HG03045 (cell line): ENCODE data around the gene GON4L.
A peak's percentile ranks its signal among the peaks of the same experiment; 100 is the strongest.
"Not testable (repeated sequence)": the region's sequence is repeated elsewhere in the genome, so short reads cannot be mapped to it uniquely, and the experiment has no call there.

Source experiments
- ATAC-seq: cut with Tn5 transposase; IDR thresholded peaks from one replicate; pipeline ENCODE4 v1.9.1; 2021; ENCODE audit warnings: mild to moderate bottlenecking, moderate library complexity; ENCODE audit not compliant: unreplicated experiment

GON4L gene, protein sequence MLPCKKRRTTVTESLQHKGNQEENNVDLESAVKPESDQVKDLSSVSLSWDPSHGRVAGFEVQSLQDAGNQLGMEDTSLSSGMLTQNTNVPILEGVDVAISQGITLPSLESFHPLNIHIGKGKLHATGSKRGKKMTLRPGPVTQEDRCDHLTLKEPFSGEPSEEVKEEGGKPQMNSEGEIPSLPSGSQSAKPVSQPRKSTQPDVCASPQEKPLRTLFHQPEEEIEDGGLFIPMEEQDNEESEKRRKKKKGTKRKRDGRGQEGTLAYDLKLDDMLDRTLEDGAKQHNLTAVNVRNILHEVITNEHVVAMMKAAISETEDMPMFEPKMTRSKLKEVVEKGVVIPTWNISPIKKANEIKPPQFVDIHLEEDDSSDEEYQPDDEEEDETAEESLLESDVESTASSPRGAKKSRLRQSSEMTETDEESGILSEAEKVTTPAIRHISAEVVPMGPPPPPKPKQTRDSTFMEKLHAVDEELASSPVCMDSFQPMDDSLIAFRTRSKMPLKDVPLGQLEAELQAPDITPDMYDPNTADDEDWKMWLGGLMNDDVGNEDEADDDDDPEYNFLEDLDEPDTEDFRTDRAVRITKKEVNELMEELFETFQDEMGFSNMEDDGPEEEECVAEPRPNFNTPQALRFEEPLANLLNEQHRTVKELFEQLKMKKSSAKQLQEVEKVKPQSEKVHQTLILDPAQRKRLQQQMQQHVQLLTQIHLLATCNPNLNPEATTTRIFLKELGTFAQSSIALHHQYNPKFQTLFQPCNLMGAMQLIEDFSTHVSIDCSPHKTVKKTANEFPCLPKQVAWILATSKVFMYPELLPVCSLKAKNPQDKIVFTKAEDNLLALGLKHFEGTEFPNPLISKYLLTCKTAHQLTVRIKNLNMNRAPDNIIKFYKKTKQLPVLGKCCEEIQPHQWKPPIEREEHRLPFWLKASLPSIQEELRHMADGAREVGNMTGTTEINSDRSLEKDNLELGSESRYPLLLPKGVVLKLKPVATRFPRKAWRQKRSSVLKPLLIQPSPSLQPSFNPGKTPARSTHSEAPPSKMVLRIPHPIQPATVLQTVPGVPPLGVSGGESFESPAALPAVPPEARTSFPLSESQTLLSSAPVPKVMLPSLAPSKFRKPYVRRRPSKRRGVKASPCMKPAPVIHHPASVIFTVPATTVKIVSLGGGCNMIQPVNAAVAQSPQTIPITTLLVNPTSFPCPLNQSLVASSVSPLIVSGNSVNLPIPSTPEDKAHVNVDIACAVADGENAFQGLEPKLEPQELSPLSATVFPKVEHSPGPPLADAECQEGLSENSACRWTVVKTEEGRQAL (N-terminal part only)

GRCh38 chr1:155856975-155857930 is at the start of gene GON4L:
GON4L (minus strand) TSS chr1:155857214; CDS start chr1:155853780, 3,434 bp downstream.
- ATAC-seq: peak; percentile 40

DNA sequence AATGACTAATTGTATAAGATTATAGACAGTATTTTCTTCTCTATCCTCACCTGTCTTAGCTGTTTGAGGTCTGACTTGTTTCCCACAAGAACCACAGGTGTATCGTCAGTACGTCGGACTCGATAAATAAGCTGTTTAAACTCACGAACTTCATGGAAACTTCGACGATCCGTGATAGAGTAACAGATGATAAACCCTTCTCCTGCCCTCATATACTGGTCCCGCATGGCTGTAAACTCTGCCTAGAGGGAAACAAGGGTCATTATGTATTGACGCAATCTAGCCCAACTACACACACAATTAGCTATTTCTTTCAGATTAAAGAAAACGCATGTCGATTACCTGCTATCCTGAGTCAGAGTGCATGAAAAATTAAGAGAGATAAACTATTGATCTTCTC is 47.2 kb upstream of the GON4L start:
- no peak for ATAC-seq

DNA sequence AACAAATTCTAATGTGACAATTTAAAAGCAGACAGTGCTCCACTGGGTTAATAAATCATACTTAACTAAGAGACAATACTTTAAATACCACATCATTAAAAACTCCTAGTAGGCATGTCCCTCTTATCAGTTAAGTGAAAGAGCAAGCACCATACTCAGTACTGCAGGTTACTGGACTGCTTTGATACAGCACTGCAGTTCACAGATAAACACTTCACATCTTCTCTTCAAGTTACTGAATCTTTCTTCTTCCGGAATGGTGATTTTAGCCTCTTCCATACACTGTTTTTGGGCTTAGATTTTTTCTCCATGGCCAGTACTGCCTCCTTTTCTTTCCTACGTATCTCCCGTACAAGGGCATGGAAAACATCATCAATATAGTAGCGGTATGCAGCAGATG is 43.1 kb upstream of the GON4L start:
- ATAC-seq: no peak

DNA sequence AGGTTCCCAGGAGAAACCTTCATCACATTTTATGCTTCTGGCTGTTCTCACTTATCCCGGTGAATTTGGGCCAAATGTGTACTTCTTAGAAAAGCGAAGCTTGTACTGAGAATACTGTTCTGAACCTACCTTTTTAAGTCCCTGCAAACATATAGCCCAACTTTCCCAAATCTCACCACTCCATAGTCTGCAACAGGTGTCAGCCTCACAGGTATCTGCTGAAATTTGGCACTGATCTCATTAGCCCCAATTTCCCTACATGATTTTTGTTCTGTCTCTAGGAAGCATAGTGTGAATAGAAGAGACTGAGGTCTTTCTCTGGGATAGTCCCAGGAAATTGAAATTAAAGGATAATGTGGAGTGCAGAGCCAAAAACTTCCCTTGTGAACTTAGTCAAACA is 42.7 kb upstream of the GON4L start:
- ATAC-seq: no peak

DNA sequence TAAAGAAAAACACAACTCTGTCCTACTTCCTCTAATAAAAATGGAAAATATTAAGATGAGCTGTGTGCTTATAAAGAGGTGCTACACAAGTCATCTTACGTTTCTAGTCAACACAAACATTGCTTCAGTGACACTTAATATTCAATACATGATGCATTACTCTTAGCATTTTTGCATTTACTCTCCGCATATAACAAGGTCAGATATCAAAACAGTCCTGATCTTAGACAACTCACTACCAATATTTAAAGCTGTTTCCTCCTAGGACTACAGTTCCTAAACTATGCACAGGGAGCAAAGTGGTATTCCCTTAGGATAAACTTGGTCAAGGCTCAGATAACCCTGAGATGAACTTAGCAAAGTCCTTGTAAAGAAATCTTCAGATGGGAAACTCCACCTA is 41.9 kb upstream of the GON4L start:
- no peak for ATAC-seq

DNA sequence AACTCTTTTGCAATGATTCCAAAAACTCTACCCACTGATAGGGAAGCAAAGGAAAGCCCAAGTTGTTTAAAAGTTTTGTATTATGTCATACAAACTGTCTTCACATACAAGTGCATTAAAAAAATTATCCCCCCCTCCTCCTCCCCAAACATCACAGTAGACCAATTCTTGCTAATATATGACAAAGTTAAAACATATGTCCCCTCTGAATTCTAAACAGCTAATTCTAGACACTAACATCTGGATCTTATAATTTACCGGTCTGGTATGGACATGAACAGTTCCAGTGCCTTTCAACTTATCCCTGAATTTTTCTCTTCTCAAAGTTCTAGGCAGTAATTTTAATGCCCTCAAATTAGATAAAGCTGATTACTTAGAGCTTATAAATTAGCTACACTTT is 40.7 kb upstream of the GON4L start:
- ATAC-seq: no peak

DNA sequence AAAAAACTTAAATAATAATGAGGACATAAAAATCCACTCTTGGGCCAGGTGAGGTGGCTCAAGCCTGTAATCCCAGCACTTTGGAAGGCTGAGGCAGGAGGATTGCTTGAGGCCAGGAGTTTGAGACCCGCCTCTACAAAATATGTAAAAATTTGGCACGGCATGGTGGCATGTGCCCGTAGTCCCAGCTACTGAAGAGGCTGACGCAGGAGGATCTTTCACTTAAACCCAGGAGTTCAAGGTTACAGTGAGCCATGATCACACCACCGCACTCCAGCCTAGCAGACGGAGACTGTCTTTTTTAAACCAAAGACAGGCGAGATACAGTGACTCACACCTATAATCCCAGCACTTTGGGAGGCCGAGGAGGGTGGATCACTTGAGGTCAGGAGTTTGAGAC is 39.5 kb upstream of the GON4L start:
- not testable (repeated sequence) for ATAC-seq

DNA sequence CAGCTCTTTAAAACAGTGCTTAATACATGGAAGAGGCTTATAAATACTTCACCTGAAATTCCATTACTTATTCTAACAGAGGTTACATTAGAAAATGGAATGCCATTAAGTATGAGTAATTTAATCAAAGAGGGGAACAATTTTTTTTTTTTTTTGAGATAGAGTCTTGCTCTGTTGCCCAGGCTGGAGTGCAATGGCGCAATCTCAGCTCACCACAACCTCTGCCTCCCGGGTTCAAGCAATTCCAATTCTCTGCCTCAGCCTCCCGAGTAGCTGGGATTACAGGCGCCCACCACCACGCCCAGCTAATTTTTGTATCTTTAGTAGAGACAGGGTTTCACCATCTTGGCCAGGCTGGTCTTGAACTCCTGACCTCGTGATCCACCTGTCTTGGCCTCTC is 38.6 kb upstream of the GON4L start:
- not testable (repeated sequence) for ATAC-seq

DNA sequence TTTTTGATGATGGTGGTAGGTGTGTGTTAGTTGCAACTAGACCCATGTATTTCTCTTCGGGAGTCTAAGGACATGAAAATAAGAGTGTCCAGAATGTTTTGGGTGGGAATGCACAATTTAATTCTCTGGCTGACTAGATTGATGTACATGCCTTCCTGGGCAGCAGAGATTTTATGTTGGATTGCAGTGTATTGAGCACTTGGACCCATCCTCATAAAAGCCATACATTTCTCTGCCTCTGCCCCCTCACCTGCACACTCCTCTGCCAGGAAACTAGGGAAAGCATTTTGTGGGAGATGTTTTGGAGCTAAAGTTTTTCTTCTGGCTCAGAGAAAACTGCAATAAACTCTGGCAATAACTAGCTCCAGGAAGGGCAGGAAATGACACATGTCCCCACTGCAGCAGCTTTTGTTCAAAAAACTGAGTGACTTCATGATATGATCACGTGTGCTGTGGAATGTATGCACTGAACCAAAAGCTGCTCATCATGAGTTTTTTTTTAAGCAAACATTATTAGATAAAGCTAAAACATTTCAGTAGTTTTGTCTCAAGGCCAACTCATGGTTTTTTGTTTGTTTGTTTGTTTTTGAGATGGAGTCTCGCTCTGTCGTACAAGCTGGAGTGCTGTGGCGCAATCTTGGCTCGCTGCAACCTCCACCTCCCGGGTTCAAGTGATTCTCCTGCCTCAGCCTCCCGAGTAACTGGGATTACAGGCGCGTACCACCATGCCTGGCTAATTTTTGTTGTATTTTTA is 36.6 kb upstream of the GON4L start:
- no peak for ATAC-seq

DNA sequence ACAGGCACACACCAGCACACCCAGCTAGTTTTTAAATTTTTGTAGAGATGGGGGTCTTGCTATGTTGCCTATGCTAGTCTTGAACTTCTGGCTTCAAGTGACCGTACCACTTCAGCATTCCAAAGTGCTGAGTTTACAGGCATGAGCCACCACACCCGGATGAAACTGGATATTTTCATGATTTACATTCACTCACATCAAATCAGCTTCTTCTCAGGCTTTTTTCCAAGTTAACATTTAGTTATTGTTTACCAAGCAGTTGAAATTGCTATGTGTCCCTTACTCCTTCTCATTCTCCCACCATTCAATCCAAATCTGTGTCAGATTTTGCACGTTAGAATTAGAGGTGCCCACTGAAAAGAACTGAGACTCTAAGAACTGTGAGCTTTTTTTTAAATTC is 35.8 kb upstream of the GON4L start:
- ATAC-seq: no peak

- ATAC-seq: no peak
Observed at GRCh38 chr1:155890251-155890650, 33.2 kb upstream of the GON4L start.

GRCh38 chr1:155889566-155889965 is 32.6 kb upstream of the GON4L start:
- no peak for ATAC-seq

- ATAC-seq: no peak
Observed at GRCh38 chr1:155888481-155888880, 31.5 kb upstream of the GON4L start.

- no peak for ATAC-seq
Observed at GRCh38 chr1:155884982-155885381, 28.0 kb upstream of the GON4L start.

DNA sequence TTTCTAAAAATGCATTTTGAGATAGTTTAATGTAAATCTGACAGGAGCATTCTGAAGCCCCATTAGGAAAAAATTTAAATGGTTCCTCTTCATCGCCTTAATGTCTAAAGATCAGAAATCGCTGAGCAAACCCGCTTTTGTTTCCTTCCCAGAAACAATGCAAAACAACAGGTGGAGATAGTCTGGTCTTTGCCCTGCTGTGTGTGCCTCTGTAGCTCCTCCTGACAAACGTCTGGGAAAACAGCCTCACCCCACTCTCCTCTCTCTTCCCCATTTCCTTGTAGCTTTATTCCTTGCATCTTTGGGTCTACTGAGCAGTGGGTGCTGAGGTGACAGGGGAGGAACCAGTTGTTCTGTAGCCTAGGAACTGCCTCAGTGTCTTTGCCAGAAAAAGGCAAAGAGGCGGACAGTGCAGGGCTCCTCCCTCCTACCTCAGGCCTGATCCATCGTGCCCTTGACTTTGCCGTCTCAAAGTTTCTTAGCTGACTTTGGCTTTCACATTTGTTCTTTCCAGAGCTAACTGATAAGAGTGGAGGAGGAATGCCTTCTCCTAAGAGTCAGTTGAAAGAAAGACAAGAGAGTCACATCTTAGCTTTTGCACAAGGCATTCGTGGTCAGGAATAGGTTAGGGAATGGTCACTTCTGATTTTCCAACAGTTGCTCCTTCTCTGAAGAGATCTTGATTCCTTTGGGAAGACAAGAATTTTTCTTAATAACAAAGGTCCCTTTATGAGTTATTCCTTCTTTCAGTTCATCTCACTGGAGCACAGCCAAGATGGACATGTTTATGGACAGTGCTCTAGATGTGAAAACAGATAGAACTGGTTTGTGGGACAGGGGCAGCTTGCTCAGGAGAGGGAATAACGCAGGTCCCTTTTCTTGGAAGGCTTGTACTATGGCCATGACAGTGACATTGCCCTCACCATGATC is 27.3 kb upstream of the GON4L start:
- no peak for ATAC-seq

DNA sequence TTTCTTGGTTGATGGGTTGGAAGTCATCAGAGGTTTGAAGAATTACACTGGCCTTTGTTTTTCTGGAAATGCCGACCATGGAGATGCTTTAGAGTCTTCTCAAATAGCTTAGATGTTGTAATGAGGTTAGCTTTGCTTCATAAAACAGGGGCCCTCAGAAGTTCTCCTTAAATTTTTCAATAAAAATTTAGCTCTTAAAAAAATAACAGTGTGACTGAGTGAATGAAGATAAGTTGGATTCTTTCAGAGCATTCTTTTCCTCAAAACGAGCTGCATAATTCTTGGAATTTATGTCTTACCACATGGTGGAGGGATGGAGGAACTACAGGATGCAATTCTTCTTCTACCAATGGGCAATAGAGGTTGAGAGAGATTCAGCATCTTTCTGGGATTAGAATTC is 25.8 kb upstream of the GON4L start:
- no peak for ATAC-seq

GRCh38 chr1:155882235-155882634 is 25.2 kb upstream of the GON4L start:
- no peak for ATAC-seq

- no peak for ATAC-seq
Observed at GRCh38 chr1:155880950-155881349, 23.9 kb upstream of the GON4L start.
